Upper lobe of right lung (tissue), 1 donor: Measurements from ENCODE around the gene PANK3. TPM values are rescaled to one million over a fixed set of nuclear protein-coding genes. Genes with fewer than 3 reads are reported as not detected.

Experiments used
- ATAC-seq: fragments of 200-7000 bp; cut with Tn5 transposase; one replicate; pipeline ENCODE4 v1.9.1; 2020; ENCODE audit warnings: mild to moderate bottlenecking, moderate library complexity
- DNase-seq: peaks from one replicate; pipeline ENCODE4 v3.0.0-alpha.2; 2020
- H3K27ac ChIP-seq: fragments of 200-600 bp; one replicate; pipeline ENCODE4 v1.8.0; 2022
- H3K27me3 ChIP-seq: fragments of 200-600 bp; one replicate; pipeline ENCODE4 v1.8.0; 2022; ENCODE audit warnings: mild to moderate bottlenecking
- H3K36me3 ChIP-seq: fragments of 200-600 bp; one replicate; pipeline ENCODE4 v1.8.0; 2022
- H3K4me1 ChIP-seq: fragments of 200-600 bp; one replicate; pipeline ENCODE4 v1.8.0; 2022
- H3K4me3 ChIP-seq: fragments of 200-600 bp; one replicate; pipeline ENCODE4 v1.8.0; 2022; ENCODE audit warnings: mild to moderate bottlenecking
- H3K9me3 ChIP-seq: fragments of 200-600 bp; one replicate; pipeline ENCODE4 v1.8.0; 2022
- intact Hi-C: fragments of 100-400 bp; cut with DNase I; formaldehyde crosslinking; loops from one replicate; pipeline ENCODE4 v1.11.0; 2022
- total RNA-seq: library from RNA; stranded (reverse); fragmentation: NEBNext Ultra II Directional; extraction: Animal tissue kit (Norgen Biotek cat#: 25700); gene quantifications from one replicate; pipeline ENCODE4 v1.2.1, GENCODE V29; 2021
- TF ChIP-seq, protein P1 (sequence below): fragments of 200-600 bp; IDR thresholded peaks from one replicate; pipeline ENCODE4 v1.8.0; 2022; ENCODE audit warnings: antibody characterized with exemption
- donor health status: DM: no; HTN: yes; CAD: no; lungs with severe emphysema.

PANK3 gene
- total RNA-seq, 1 donor from 2014 or later, result 64.3 TPM

DNA sequence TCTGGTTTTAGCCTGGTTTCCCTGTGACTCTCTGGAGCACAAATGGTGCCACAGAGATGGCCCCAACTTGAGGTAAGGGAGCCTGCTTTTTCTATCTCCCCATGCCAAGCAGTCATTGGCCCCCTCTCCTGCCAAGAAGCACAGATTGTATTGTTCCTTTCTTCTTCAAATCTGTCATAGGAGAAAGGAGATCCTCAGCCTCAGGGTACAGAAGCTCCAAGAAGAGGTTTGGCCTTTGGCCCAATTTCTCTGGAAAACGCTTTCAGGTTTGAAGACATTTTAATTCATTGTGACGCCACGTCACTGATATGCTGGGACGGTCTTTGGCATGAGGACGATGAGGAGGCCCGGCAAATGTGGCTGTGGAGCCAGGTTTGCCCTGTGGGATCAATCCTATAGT is 29.2 kb upstream of the PANK3 start:
- TF ChIP-seq, protein P1, sequence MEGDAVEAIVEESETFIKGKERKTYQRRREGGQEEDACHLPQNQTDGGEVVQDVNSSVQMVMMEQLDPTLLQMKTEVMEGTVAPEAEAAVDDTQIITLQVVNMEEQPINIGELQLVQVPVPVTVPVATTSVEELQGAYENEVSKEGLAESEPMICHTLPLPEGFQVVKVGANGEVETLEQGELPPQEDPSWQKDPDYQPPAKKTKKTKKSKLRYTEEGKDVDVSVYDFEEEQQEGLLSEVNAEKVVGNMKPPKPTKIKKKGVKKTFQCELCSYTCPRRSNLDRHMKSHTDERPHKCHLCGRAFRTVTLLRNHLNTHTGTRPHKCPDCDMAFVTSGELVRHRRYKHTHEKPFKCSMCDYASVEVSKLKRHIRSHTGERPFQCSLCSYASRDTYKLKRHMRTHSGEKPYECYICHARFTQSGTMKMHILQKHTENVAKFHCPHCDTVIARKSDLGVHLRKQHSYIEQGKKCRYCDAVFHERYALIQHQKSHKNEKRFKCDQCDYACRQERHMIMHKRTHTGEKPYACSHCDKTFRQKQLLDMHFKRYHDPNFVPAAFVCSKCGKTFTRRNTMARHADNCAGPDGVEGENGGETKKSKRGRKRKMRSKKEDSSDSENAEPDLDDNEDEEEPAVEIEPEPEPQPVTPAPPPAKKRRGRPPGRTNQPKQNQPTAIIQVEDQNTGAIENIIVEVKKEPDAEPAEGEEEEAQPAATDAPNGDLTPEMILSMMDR, result no peak
- ATAC-seq, result no peak
- DNase-seq, result no peak
- H3K9me3 ChIP-seq, result no peaks in the 10 kb centered on the region
- H3K36me3 ChIP-seq, result no peaks in the 10 kb centered on the region
- H3K4me1 ChIP-seq, result no peaks in the 10 kb centered on the region
- H3K4me3 ChIP-seq, result no peak overlapping the region
- H3K27me3 ChIP-seq, result no peaks in the 10 kb centered on the region
- intact Hi-C loops, result no loop called here
- H3K27ac ChIP-seq, result no peak overlapping the region

DNA sequence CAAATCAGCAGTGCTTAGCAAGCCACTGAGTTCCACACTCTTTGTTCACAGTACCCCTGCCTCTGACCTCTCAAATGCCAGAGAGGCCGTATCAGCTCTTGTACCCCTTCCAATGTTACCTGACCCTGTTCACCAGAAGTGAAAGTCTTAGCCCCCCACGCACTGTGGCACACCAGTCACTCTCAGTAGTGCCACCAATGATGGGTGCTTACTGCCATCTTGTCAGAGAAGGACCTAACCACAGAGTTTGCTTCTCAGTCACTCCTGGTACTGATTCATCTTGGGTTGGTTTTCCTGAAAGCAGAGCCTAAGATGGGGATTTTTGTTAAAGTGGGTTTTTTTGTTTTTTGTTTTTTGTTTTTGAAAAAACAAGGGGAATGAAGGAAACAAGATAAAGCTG is 28.8 kb upstream of the PANK3 start:
- DNase-seq (no peak), ATAC-seq (no peak)
- H3K27ac ChIP-seq, result no peak overlapping the region
- no peaks in the 10 kb centered on the region for H3K4me1 ChIP-seq
- no peaks in the 10 kb centered on the region for H3K9me3 ChIP-seq
- H3K4me3 ChIP-seq, result no peak overlapping the region
- intact Hi-C loops, result no loop called here
- TF ChIP-seq, protein P1, result no peak
- H3K27me3 ChIP-seq, result no peaks in the 10 kb centered on the region
- H3K36me3 ChIP-seq, result no peaks in the 10 kb centered on the region

DNA sequence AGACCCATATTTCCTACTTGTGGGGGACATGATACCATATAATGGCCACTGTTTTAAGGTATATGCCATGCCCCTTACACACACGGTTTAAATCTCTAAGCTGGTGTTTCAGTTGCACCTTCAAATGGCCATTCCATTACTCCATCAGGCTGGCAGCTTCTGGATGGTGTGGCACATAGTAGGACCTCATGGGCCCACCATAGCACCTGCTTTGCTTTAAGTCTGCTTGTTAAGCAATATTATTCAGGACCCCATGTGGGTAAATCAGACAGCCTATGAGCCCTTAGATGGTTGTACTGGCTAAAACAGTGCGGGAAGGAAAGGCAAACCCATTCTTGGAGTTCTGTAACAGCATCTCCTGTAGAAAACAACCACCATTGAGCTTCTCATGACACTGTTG is 27.4 kb upstream of the PANK3 start:
- intact Hi-C loops, result no loop called here
- H3K9me3 ChIP-seq, result no peaks in the 10 kb centered on the region
- H3K36me3 ChIP-seq, result no peaks in the 10 kb centered on the region
- no peak for DNase-seq
- no peak overlapping the region for H3K27ac ChIP-seq
- H3K4me1 ChIP-seq, result no peaks in the 10 kb centered on the region
- H3K4me3 ChIP-seq, result no peak overlapping the region
- TF ChIP-seq, protein P1, result no peak
- no peak for ATAC-seq
- H3K27me3 ChIP-seq, result no peaks in the 10 kb centered on the region

DNA sequence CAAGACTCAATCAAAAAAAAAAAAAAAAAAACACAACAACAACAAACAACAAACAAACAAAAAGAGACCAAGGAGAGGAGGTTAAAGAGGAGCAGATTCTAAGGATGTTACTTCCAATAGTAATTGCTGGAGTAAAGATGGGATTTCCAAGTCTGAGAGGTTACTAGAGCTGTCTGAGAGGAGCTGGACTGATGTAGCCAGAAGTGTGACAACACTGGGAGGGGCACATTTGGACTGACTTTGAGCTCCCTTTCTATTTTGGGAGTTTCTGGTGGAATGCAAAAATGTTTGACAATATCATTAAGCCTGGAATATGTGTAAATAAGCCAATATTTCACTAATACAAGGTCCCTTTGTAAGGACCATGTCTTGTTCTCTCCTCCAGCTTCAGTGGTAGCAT is 25.3 kb upstream of the PANK3 start:
- intact Hi-C loops, result no loop called here
- no peaks in the 10 kb centered on the region for H3K36me3 ChIP-seq
- H3K27ac ChIP-seq, result no peak overlapping the region
- ATAC-seq (no peak), DNase-seq (no peak)
- TF ChIP-seq, protein P1, result no peak
- H3K9me3 ChIP-seq, result no peaks in the 10 kb centered on the region
- no peaks in the 10 kb centered on the region for H3K27me3 ChIP-seq
- H3K4me3 ChIP-seq, result no peak overlapping the region
- no peaks in the 10 kb centered on the region for H3K4me1 ChIP-seq

DNA sequence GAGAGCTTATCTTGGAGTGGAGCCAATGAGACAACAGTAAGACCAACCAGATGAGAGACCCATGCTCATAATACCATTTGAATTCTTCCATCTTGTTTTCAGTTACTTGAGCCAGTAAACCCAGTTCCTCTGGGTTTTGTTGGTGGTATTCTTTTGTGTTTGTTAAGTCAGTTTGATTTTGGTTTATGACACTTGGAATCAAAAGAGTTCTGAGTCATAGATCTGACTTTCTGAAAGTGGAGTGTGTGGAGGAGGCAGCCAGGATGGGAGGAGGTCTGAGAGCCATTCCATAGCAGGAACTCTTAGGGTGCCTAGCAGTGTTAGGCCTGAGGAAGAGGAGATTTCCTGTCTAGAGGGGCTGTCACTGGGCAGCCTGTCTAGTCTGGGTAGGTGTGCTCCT is 24.6 kb upstream of the PANK3 start:
- Histone ChIP-seq H3K36me3 (no peaks in the 10 kb centered on the region), H3K27ac (no peak overlapping the region), H3K4me3 (no peak overlapping the region), H3K4me1 (no peaks in the 10 kb centered on the region), H3K27me3 (no peaks in the 10 kb centered on the region), H3K9me3 (no peaks in the 10 kb centered on the region)
- DNase-seq, result no peak
- TF ChIP-seq, protein P1, result no peak
- ATAC-seq, result no peak
- intact Hi-C loops, result no loop called here

DNA sequence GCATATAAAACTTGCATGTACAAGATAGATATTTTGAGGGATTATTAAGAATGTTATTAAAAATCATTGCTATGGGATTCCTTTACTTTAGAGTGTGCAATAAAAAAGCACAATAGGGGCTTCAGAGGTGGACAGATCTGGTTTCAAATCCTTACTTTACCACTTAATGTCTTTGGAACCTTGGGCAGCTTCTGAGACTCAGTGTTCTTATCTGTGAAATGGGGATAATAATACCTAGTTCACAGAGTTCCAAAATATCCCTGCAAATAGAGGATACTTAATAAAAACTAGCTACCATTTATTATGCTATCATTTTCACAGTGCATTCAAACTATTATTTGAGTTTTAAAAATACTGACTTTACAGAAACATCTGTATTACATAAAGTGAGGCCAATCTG is 23.3 kb upstream of the PANK3 start:
- intact Hi-C loops, result no loop called here
- Histone ChIP-seq H3K36me3 (no peaks in the 10 kb centered on the region), H3K27ac (no peak overlapping the region), H3K27me3 (no peaks in the 10 kb centered on the region), H3K4me3 (no peak overlapping the region), H3K4me1 (no peaks in the 10 kb centered on the region), H3K9me3 (no peaks in the 10 kb centered on the region)
- TF ChIP-seq, protein P1, result no peak
- ATAC-seq (no peak), DNase-seq (no peak)
